Measurements from ENCODE around the gene ZNF263. TPM values are rescaled to one million over a fixed set of nuclear protein-coding genes. Genes with fewer than 3 reads are reported as not detected.

Gene ZNF263
- total and polyA plus RNA-seq, 9 of the 15 experiments (the other 6 are each of a cell fraction or from before 2014, with no cell fraction given) = 4.6 to 48.3 (median 31.8) TPM

DNA sequence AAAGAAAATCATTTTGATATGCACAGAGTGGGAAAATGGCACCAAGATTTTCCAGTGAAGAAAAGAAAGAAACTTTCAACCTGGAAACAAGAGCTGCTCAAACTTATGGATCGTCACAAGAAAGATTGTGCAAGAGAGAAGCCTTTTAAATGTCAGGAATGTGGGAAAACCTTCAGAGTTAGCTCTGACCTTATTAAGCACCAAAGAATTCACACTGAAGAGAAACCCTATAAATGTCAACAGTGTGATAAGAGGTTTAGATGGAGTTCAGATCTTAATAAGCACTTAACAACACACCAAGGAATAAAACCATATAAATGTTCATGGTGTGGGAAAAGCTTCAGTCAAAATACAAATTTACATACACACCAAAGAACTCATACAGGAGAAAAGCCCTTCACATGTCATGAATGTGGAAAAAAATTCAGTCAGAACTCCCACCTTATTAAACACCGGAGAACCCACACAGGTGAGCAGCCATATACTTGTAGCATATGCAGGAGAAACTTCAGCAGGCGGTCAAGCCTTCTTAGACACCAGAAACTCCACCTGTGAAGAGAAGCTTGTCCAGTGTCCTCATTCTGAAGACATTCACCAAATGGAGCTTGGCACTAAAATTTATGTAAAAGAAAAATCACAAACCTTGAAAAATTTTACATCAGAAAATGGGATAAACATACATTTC lies 34.2 kb downstream of the ZNF263 start:
- H4K20me1 ChIP-seq (replicated peaks; ENCODE audit: control insufficient read depth, insufficient read depth, low read length) = no peaks in the 10 kb centered on the region
- no peak overlapping the region for H3K4me3 ChIP-seq
- CTCF ChIA-PET (ENCODE audit: low intra/inter-chr PET ratio) = no interaction called here
- ATAC-seq (no peak), DNase-seq (ENCODE audit: extremely low read depth in 1 of 4, low spot score in 3 of 4) (no peak), FAIRE-seq (no peak)
- intact Hi-C loops (cut with micrococcal nuclease) = no loop called here
- no peak overlapping the region for H3K27ac ChIP-seq (ENCODE audit: extremely low read depth, low read depth, low read length)
- H2AFZ ChIP-seq (ENCODE audit: low read depth, low read length) = no peak overlapping the region
- no peak overlapping the region for H3K4me2 ChIP-seq (ENCODE audit: insufficient read depth, low read length)
- H3K9me3 ChIP-seq (replicated peaks; ENCODE audit: control insufficient read depth, insufficient read depth, low read depth, low read length) = peaks cover 23% of the 10 kb centered on the region
- no peaks in the 10 kb centered on the region for H3K79me2 ChIP-seq (ENCODE audit: control insufficient read depth, insufficient read depth, low read length)
- POLR2A ChIA-PET = no interaction called here
- 49% methylated on average over 3 of the region's 3 CpGs for WGBS (ENCODE audit: insufficient coverage, low coverage, missing lambda C conversion rate)
- H3K27me3 ChIP-seq (ENCODE audit: control insufficient read depth in 2 of 2, insufficient read depth in 2 of 2, low read length in 2 of 2) = no peaks in the 10 kb centered on the region
- H3K9ac ChIP-seq (ENCODE audit: insufficient read depth in 1 of 2, low read depth in 2 of 2, low read length in 2 of 2) = no peak overlapping the region
- H3K9me1 ChIP-seq (ENCODE audit: control insufficient read depth, insufficient read depth, low read length) = no peaks in the 10 kb centered on the region
- no peaks in the 10 kb centered on the region for H3K4me1 ChIP-seq (replicated peaks in 1 of 2; ENCODE audit: control insufficient read depth in 2 of 2, insufficient read depth in 2 of 2, low read length in 2 of 2)
- H3K36me3 ChIP-seq (ENCODE audit: control insufficient read depth, insufficient read depth, low read length) = peaks cover 31% of the 10 kb centered on the region
- TSS peak; percentile 29 for BruUV-seq (replicated peaks)
- in situ Hi-C loops (cut with MboI) = no loop called here
- TF ChIP-seq SMARCA5 (IDR thresholded peaks at IDR 0.05) (peak; percentile 64; the same call in 1 of the 2 replicates), ZNF134 (CRISPR knock-in tag; conservative IDR thresholded peaks at IDR 0.05) (no peak), PYGO2 (tag; IDR thresholded peaks at IDR 0.05) (no peak), ZNF75A (CRISPR knock-in tag; IDR thresholded peaks at IDR 0.05) (peak; percentile 100), MTF1 (CRISPR knock-in tag; IDR thresholded peaks at IDR 0.05; ENCODE audit: borderline replicate concordance) (no peak), STAT5A (IDR thresholded peaks at IDR 0.05; ENCODE audit: borderline replicate concordance, low read length) (no peak)
- TF ChIP-seq, protein P1, sequence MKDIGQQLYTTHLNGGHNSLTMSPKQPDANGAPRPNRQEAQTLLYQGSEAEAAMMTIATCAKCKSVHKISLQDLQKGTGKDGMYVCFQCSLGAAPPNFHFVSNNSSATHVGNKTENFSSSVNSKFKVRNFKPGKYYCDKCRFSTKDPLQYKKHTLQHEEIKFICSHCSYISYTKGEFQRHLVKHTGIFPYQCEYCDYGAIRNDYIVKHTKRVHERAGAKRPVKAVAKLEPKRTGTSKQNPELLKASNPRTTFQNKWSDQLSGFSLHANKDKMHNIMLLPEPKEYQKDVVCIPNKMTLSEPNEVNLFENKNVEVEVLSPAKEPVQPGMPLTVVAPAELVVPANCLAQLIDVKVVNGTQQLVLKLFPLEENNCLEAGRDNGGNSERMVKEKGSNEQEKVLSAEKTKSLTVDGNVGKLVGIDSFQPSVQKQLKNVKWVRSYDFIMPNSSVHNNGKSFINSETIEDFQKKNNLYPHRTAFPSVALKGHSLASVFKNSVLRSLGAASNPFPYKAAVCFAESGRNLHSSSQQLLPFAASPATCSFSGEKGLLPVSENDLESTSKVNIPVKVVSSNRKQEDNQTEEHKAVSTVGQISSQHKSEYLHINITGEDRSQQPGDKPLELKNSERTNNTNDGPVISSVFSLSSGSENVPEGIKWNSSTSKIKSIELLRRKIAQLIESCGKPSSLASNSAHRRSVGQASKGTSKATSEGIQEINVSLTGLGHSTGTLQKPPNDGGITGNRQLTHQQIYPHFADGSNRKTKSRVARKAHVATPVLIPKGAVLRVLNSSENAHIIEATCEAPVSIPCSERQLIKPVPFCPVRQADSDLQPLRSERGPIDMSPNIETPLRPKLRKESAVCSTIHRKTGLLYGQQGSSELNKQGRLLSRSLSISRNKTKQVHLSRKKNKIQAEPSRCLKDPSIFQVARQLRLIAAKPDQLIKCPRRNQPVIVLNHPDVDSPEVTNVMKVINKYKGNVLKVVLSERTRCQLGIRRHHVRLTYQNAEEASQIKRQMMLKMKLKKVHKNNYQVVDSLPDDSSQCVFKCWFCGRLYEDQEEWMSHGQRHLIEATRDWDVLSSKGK (CRISPR knock-in tag; IDR thresholded peaks at IDR 0.05) = no peak
- TF ChIP-seq, protein P2, sequence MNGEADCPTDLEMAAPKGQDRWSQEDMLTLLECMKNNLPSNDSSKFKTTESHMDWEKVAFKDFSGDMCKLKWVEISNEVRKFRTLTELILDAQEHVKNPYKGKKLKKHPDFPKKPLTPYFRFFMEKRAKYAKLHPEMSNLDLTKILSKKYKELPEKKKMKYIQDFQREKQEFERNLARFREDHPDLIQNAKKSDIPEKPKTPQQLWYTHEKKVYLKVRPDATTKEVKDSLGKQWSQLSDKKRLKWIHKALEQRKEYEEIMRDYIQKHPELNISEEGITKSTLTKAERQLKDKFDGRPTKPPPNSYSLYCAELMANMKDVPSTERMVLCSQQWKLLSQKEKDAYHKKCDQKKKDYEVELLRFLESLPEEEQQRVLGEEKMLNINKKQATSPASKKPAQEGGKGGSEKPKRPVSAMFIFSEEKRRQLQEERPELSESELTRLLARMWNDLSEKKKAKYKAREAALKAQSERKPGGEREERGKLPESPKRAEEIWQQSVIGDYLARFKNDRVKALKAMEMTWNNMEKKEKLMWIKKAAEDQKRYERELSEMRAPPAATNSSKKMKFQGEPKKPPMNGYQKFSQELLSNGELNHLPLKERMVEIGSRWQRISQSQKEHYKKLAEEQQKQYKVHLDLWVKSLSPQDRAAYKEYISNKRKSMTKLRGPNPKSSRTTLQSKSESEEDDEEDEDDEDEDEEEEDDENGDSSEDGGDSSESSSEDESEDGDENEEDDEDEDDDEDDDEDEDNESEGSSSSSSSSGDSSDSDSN (IDR thresholded peaks at IDR 0.05; ENCODE audit: borderline replicate concordance in 1 of 2, low read depth in 2 of 2, low read length in 2 of 2) = no peak
- TF ChIP-seq, protein P3, sequence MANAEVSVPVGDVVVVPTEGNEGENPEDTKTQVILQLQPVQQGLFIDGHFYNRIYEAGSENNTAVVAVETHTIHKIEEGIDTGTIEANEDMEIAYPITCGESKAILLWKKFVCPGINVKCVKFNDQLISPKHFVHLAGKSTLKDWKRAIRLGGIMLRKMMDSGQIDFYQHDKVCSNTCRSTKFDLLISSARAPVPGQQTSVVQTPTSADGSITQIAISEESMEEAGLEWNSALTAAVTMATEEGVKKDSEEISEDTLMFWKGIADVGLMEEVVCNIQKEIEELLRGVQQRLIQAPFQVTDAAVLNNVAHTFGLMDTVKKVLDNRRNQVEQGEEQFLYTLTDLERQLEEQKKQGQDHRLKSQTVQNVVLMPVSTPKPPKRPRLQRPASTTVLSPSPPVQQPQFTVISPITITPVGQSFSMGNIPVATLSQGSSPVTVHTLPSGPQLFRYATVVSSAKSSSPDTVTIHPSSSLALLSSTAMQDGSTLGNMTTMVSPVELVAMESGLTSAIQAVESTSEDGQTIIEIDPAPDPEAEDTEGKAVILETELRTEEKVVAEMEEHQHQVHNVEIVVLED (CRISPR knock-in tag; IDR thresholded peaks at IDR 0.05) = no peak
- TF ChIP-seq, protein P4, sequence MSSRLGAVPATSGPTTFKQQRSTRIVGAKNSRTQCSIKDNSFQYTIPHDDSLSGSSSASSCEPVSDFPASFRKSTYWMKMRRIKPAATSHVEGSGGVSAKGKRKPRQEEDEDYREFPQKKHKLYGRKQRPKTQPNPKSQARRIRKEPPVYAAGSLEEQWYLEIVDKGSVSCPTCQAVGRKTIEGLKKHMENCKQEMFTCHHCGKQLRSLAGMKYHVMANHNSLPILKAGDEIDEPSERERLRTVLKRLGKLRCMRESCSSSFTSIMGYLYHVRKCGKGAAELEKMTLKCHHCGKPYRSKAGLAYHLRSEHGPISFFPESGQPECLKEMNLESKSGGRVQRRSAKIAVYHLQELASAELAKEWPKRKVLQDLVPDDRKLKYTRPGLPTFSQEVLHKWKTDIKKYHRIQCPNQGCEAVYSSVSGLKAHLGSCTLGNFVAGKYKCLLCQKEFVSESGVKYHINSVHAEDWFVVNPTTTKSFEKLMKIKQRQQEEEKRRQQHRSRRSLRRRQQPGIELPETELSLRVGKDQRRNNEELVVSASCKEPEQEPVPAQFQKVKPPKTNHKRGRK (tag; IDR thresholded peaks at IDR 0.05) = no peak
- TF ChIP-seq, protein P5, sequence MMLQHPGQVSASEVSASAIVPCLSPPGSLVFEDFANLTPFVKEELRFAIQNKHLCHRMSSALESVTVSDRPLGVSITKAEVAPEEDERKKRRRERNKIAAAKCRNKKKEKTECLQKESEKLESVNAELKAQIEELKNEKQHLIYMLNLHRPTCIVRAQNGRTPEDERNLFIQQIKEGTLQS (IDR thresholded peaks at IDR 0.05) = no peak
- TF ChIP-seq, protein P5 (CRISPR knock-in tag; conservative IDR thresholded peaks at IDR 0.05) = no peak
